Mammary epithelial cell (primary cell): ENCODE data around the gene TUBB8B.
"Not testable (repeated sequence)": the region's sequence is repeated elsewhere in the genome, so short reads cannot be mapped to it uniquely, and the experiment has no call there.

ENCODE experiments used
- EZH2 ChIP-seq: IDR thresholded peaks from 2 replicates; pipeline ENCODE4 v1.6.1; 2012; ENCODE audit warnings: low read length, inconsistent platforms, borderline replicate concordance
- TF ChIP-seq, protein P1 (sequence below), 2 donors: IDR thresholded peaks in 1 of 2; conservative IDR thresholded peaks in 1 of 2; 2 replicates each; pipeline ENCODE4 v1.5.1; 2011 to 2012; ENCODE audit warnings: inconsistent platforms in 2 of 2, low read length in 2 of 2, mild to moderate bottlenecking in 2 of 2, control low read depth in 1 of 2, low read depth in 1 of 2; ENCODE audit not compliant: insufficient read depth in 1 of 2; ENCODE audit errors: extremely low read depth in 1 of 2

- TF ChIP-seq, protein P1, sequence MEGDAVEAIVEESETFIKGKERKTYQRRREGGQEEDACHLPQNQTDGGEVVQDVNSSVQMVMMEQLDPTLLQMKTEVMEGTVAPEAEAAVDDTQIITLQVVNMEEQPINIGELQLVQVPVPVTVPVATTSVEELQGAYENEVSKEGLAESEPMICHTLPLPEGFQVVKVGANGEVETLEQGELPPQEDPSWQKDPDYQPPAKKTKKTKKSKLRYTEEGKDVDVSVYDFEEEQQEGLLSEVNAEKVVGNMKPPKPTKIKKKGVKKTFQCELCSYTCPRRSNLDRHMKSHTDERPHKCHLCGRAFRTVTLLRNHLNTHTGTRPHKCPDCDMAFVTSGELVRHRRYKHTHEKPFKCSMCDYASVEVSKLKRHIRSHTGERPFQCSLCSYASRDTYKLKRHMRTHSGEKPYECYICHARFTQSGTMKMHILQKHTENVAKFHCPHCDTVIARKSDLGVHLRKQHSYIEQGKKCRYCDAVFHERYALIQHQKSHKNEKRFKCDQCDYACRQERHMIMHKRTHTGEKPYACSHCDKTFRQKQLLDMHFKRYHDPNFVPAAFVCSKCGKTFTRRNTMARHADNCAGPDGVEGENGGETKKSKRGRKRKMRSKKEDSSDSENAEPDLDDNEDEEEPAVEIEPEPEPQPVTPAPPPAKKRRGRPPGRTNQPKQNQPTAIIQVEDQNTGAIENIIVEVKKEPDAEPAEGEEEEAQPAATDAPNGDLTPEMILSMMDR (conservative IDR thresholded peaks at IDR 0.05 in 1 of 2, IDR thresholded peaks at IDR 0.05 in 1 of 2; ENCODE audit: extremely low read depth in 1 of 2, insufficient read depth in 1 of 2, low read depth in 1 of 2, low read length in 2 of 2), result not testable (repeated sequence)
- not testable (repeated sequence) for TF ChIP-seq EZH2
Measured at GRCh38 chr18:90396-91193, 41.2 kb upstream of the TUBB8B start.
